ENCODE data around the gene BTBD1.
A peak's percentile ranks its signal among the peaks of the same experiment; 100 is the strongest.

The BTBD1 gene

GRCh38 chr15:82986442-82986780 lies 80.6 kb downstream of the BTBD1 start:
- Histone ChIP-seq H3K4me1 (ENCODE audit: control insufficient read depth, insufficient read depth, low read length) (peaks cover 8% of the 10 kb centered on the region), H3K36me3 (ENCODE audit: control insufficient read depth in 2 of 2, insufficient read depth in 1 of 2, low read length in 2 of 2) (peaks cover 29 to 31% of the 10 kb centered on the region in 2 experiments), H3K4me3 (ENCODE audit: low read depth, low read length) (peak overlapping the region; percentile 63), H3K27ac (ENCODE audit: extremely low read depth, low read depth, low read length) (peak overlapping the region; percentile 79; the same call in 1 of the 2 replicates), H3K9me3 (ENCODE audit: control insufficient read depth, insufficient read depth, low read depth, low read length) (no peaks in the 10 kb centered on the region)
- ChIA-PET POLR2A (interaction anchor here (0.7 to 1.6 kb wide), 7 partner anchors 14 to 446 kb away, joined by 3 to 6 read pairs (median 4); partner anchors contain the start of genes BTBD1 and RPS17), CTCF (interaction anchor here (0.7 to 4.9 kb wide), 6 partner anchors 13 to 139 kb away, joined by 3 to 17 read pairs (median 4); no protein-coding TSS in a partner anchor)
- no peak for TF ChIP-seq SP2 (tag by site-specific recombination; IDR thresholded peaks at IDR 0.05)
- peak; percentile 46; the same call in 1 of the 2 replicates for TF ChIP-seq ZNF600 (tag by site-specific recombination; IDR thresholded peaks at IDR 0.05)
- no peak for TF ChIP-seq HOXD13 (CRISPR knock-in tag; IDR thresholded peaks at IDR 0.05; ENCODE audit: borderline replicate concordance)

GRCh38 chr15:82985688-82986441 lies 81.2 kb downstream of the BTBD1 start, which contains the start of gene RAMAC:
Gene RAMAC, plus strand, starts transcription at chr15:82986210. Its CDS starts 2,809 bp downstream, at chr15:82989019.
- Histone ChIP-seq H3K9me3 (ENCODE audit: control insufficient read depth, insufficient read depth, low read depth, low read length) (no peaks in the 10 kb centered on the region), H3K4me1 (ENCODE audit: control insufficient read depth, insufficient read depth, low read length) (peaks cover 8% of the 10 kb centered on the region), H3K4me3 (ENCODE audit: low read depth, low read length) (peak within 1 kb of the TSS; percentile 63), H3K36me3 (ENCODE audit: control insufficient read depth in 2 of 2, insufficient read depth in 1 of 2, low read length in 2 of 2) (peaks cover 25% of the 10 kb centered on the region in 2 experiments), H3K27ac (ENCODE audit: extremely low read depth, low read depth, low read length) (peak within 1 kb of the TSS; percentile 79)
- CTCF ChIA-PET = interaction anchor here (0.7 to 4.9 kb wide), 9 partner anchors 14 to 446 kb away, joined by 3 to 17 read pairs (median 4); partner anchors contain the start of gene RPS17
- POLR2A ChIA-PET = interaction anchor here (0.7 to 1.6 kb wide), 10 partner anchors 8 to 446 kb away, joined by 3 to 6 read pairs (median 4); partner anchors contain the start of genes BTBD1 and RPS17
- TF ChIP-seq ZNF529 (tag by site-specific recombination; IDR thresholded peaks at IDR 0.05; ENCODE audit: insufficient replicate concordance) (no peak), ZNF394 (tag by site-specific recombination; IDR thresholded peaks at IDR 0.05; ENCODE audit: borderline replicate concordance) (peak; percentile 58; the same call in 1 of the 2 replicates), ZNF792 (tag by site-specific recombination; IDR thresholded peaks at IDR 0.05) (no peak), ZNF274 (IDR thresholded peaks at IDR 0.05; ENCODE audit: low read length) (no peak), ZNF274 (tag by site-specific recombination; IDR thresholded peaks at IDR 0.05; ENCODE audit: borderline replicate concordance) (no peak), ZNF488 (tag by site-specific recombination; IDR thresholded peaks at IDR 0.05) (no peak), SCRT1 (tag by site-specific recombination; IDR thresholded peaks at IDR 0.05; ENCODE audit: borderline replicate concordance) (peak; percentile 53; the same call in 1 of the 2 replicates), ZNF362 (tag by site-specific recombination; IDR thresholded peaks at IDR 0.05) (no peak), ZNF76 (tag by site-specific recombination; IDR thresholded peaks at IDR 0.05; ENCODE audit: borderline replicate concordance, low read depth) (peak; percentile 64; the same call in 1 of the 2 replicates), SP7 (tag by site-specific recombination; IDR thresholded peaks at IDR 0.05) (peak; percentile 56), ZBTB10 (tag by site-specific recombination; IDR thresholded peaks at IDR 0.05) (no peak; the same call in 1 of the 2 replicates), ZNF747 (tag by site-specific recombination; IDR thresholded peaks at IDR 0.05) (no peak), ZNF701 (tag by site-specific recombination; IDR thresholded peaks at IDR 0.05) (no peak), ZNF132 (tag by site-specific recombination; IDR thresholded peaks at IDR 0.05; ENCODE audit: borderline replicate concordance) (no peak), KLF1 (tag by site-specific recombination; IDR thresholded peaks at IDR 0.05) (no peak), KLF16 (tag by site-specific recombination; IDR thresholded peaks at IDR 0.05) (peak; percentile 19; the same call in 1 of the 2 replicates), TRIM28 (IDR thresholded peaks at IDR 0.05; ENCODE audit: borderline replicate concordance, low read length) (0 out of 2 replicates have a peak, but pooled peaks have one; percentile 63), ZNF335 (tag by site-specific recombination; conservative IDR thresholded peaks at IDR 0.05) (peak; percentile 93), ZNF501 (tag by site-specific recombination; IDR thresholded peaks at IDR 0.05) (0 out of 2 replicates have a peak, but pooled peaks have one; percentile 37), ZNF146 (tag by site-specific recombination; IDR thresholded peaks at IDR 0.05) (no peak), PBX3 (CRISPR knock-in tag; IDR thresholded peaks at IDR 0.05) (peak; percentile 51; the same call in 1 of the 2 replicates), KLF17 (tag by site-specific recombination; IDR thresholded peaks at IDR 0.05) (peak; percentile 61; the same call in 1 of the 2 replicates), ZNF155 (tag by site-specific recombination; IDR thresholded peaks at IDR 0.05) (no peak)

All from HEK293 (cell line).